Uterus (tissue), 2 donors: Measurements from ENCODE around the gene C11orf91.

ENCODE experiments used
- POLR2A ChIP-seq, 2 donors: fragments of 450-650 bp; IDR thresholded peaks; one replicate each; pipeline ENCODE4 v1.6.1; 2016; ENCODE audit warnings: antibody characterized with exemption in 2 of 2, mild to moderate bottlenecking in 1 of 2, moderate library complexity in 1 of 2
- TF ChIP-seq, protein P1 (sequence below), 4 experiments: fragments of 200-600 bp in 2 of 4; fragments of 450-650 bp in 2 of 4; sonication (generic) in 2 of 4; IDR thresholded peaks; one replicate each; pipeline ENCODE4 v1.5.1; 2016 to 2019; ENCODE audit warnings: antibody characterized with exemption in 4 of 4, mild to moderate bottlenecking in 2 of 4, moderate library complexity in 1 of 4

DNA sequence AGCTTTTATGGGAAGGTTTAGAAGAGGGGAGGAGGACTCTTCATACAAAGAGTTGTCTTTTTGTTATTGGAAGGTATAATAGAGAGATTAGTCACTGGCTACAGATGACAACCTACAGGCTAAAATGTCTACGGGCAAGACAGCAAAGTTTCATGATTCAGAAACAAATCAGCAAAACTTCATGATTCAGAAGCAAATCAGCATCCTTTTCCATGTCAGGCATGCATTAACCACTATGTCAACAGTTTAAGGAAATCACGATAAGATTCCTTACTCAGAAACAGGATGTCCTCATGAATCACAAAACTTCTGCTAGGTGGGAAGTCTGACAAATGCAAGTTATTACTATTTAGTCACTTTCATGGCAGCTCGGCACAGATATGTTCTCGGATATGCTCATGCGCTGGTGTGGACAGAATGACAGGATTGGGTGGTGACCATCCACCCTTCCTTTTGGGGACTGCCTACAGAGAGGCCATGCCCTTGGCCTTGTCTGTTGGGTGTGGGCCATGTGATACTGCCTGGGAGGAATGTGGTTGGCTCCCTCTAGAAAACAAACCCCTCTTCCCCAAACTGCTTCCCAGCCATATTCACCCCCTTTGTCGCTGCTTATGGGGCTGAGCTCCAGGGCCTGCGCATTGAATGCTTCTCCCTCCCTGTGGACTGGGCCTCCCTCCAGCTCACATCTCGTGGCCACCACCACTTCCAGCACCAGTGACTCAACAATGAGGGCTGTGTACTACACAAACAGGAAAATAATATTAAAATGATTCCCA lies 10.1 kb downstream of the C11orf91 start:
- TF ChIP-seq, protein P1, sequence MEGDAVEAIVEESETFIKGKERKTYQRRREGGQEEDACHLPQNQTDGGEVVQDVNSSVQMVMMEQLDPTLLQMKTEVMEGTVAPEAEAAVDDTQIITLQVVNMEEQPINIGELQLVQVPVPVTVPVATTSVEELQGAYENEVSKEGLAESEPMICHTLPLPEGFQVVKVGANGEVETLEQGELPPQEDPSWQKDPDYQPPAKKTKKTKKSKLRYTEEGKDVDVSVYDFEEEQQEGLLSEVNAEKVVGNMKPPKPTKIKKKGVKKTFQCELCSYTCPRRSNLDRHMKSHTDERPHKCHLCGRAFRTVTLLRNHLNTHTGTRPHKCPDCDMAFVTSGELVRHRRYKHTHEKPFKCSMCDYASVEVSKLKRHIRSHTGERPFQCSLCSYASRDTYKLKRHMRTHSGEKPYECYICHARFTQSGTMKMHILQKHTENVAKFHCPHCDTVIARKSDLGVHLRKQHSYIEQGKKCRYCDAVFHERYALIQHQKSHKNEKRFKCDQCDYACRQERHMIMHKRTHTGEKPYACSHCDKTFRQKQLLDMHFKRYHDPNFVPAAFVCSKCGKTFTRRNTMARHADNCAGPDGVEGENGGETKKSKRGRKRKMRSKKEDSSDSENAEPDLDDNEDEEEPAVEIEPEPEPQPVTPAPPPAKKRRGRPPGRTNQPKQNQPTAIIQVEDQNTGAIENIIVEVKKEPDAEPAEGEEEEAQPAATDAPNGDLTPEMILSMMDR (IDR thresholded peaks at IDR 0.05), result no peak
- no peak for TF ChIP-seq POLR2A (IDR thresholded peaks at IDR 0.05)
